NOMO-1 treated with DMSO at 0.1 percent for 48 hours (cell line): ENCODE results near the gene PLPP3.

Experiments used
- DNase-seq: peaks from one replicate; lab custom pipeline; 2025; ENCODE audit not compliant: unreplicated experiment; lab: John Stamatoyannopoulos, UW

PLPP3 gene

GRCh38 chr1:56501426-56501825 lies 77.9 kb downstream of the PLPP3 start:
- DNase-seq = no peak

DNA sequence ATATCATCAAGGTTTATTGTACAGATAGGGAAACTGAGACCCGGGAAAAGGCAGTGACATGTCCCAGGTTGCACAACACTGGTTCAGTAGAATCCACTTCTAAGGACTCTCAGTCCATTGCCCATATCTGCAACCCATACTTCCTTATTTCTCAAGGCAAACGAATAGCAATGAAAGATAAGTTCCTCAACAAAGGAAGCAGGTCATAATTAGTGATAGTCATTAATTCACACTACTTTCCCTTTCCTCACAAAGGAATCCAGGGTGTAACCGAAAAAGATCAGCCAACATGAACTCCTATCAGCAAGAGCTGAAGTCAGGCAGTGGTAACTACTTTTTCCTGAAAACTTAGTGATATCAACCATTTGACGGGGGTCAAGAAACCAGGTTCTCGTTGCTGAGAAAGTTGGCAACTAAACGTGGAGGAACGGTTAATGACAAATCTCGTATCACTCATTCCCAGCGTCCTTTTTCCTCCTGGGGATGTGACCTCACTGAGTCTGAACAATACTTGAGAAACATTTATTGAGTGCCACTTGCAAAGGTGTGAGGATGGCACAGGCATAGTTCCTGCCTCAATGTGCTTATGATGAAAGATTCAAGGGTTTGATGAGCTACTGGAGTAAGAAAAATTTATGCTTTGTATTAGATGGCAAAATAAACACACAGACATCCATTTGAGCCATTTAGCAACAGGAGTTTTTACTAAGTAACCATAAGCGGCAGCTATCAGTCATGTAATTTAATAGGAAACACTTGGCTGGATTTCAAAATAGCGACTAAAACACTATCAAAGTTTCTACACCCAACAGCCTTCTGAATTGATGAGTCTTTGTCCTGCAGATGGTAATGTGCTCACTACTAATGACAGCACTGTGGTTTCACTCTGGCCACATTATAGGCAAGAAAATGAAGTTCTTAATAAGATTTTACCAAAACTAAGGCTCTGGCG lies 82.3 kb downstream of the PLPP3 start:
- DNase-seq = peak; percentile 23

- no peak for DNase-seq
Measured at GRCh38 chr1:56496158-56496557, 83.2 kb downstream of the PLPP3 start.

GRCh38 chr1:56495538-56495937 lies 83.8 kb downstream of the PLPP3 start:
- no peak for DNase-seq

GRCh38 chr1:56494306-56494705 lies 85.1 kb downstream of the PLPP3 start:
- DNase-seq = no peak

- DNase-seq = no peak
Measured at GRCh38 chr1:56493826-56494225, 85.5 kb downstream of the PLPP3 start.

- no peak for DNase-seq
Measured at GRCh38 chr1:56491441-56491840, 87.9 kb downstream of the PLPP3 start.

DNA sequence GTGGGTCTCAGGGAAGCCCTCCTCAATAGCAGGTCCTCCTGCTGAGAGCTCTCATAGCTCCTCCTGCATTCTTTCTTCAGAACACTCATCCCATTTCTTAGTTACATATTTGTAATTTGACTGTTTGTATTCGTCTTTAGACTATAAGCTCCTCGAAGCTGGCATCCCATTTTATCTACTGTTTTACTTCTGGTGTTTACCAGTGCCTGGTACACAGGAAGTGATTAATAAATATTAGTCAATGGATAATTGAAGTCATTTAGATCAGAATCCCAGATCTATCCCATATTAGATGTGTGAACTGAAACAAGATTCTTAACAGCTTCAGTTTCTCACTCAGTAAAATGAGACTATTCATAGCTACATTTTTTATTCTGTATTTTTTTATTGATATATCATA lies 88.7 kb downstream of the PLPP3 start:
- DNase-seq = no peak

DNA sequence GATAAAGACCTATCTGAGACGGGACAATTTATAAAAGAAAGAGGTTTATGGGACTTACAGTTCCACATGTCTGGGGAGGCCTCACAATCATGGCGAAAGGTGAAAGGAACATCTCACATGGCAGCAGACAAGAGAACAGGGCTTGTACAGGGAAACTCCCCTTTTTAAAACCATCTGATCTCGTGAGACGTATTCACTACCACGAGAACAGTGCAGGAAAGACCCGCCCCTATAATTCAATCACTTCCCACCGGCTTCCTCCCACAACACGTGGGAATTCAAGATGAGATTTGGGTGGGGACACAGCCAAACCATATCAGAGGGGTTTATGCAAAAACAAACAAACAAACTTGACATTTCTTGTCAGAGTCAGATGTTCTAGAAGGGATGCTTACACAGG lies 89.7 kb downstream of the PLPP3 start:
- no peak for DNase-seq

GRCh38 chr1:56484695-56485094 lies 94.7 kb downstream of the PLPP3 start:
- no peak for DNase-seq

DNA sequence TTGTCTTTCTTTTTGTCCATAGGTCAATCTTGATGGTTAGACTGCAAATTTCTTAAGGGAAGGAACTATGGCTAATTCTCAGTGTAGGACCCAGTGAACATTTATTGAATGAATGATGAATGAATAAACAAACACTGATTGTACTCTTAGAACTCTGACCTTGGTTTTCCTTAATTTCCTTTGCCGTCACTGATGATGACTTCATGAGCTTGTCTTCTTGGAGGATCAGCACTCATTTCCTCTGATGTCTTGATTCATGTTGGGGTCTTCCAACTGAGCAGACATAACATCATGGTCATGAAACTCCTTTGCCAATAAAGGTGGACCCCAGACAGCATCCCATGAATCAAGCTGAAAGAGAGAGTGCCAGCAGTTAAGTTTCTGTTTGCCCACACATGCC lies 96.3 kb downstream of the PLPP3 start:
- DNase-seq = no peak

GRCh38 chr1:56482486-56482885 lies 96.9 kb downstream of the PLPP3 start:
- no peak for DNase-seq

- no peak for DNase-seq
Measured at GRCh38 chr1:56481140-56481694, 98.1 kb downstream of the PLPP3 start.

GRCh38 chr1:56478734-56479133 lies 100.6 kb downstream of the PLPP3 start:
- no peak for DNase-seq

DNA sequence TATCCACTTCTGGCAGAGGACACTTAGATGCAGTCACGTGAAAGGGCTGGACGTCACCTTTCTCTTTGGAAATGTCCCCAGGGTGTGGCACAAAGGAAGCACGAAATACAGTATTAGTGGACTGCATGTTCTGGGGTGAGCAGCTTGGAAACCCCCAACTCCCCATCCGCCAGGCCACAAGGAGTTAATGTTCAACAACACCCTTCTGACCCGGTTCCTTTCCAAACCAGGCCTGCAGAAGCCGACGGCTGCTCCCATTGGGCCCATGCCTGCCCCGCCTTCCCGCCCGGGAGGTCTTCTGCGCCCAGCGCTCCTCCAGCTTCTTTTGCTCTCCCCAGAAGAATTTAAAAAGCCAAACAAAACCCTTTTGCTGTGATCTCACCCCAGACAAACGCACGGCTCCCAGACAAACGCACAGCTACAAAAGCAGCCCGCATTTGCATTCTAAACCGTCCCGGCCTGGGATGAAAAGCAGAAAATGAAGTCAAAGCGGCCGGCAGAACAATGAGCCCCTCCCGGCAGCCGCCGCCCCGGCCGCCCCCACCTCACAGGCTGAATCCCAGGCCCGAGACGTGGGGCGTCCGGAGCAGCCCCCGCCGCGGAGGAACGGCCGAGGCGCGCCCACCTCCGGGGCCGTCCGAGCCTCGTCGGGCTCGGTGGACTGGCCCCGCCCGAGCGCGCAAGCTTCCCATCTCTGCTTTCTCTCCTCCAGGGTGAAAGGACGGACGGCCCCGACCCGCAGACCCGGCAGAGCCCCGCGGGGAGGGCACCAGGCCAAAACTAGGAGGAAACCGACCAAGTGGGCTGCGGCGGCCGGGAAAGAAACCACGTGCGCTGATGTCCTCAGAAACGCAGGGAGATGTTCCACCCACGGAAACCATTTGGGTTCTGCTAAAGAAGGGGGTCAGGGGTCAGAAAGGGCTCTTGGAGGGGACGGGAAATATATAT lies 101.9 kb downstream of the PLPP3 start:
- no peak for DNase-seq

GRCh38 chr1:56473582-56474270 lies 105.6 kb downstream of the PLPP3 start:
- no peak for DNase-seq

GRCh38 chr1:56472860-56473259 lies 106.5 kb downstream of the PLPP3 start:
- DNase-seq = peak; percentile 94

- peak; percentile 17 for DNase-seq
Measured at GRCh38 chr1:56469640-56470371, 109.6 kb downstream of the PLPP3 start.

- DNase-seq = no peak
Measured at GRCh38 chr1:56468518-56468917, 110.8 kb downstream of the PLPP3 start.

- DNase-seq = peak; percentile 67
Measured at GRCh38 chr1:56466538-56466937, 112.8 kb downstream of the PLPP3 start.
